ENCODE results near the gene TTLL4.

- TF ChIP-seq POLR2A (IDR thresholded peaks at IDR 0.05; ENCODE audit: low read depth, low read length) (no peak), POU2F2 (IDR thresholded peaks at IDR 0.05; ENCODE audit: low read depth, low read length) (no peak), POLR2AphosphoS5 (IDR thresholded peaks at IDR 0.05; ENCODE audit: low read depth, low read length) (no peak), PAX5 (IDR thresholded peaks at IDR 0.05; ENCODE audit: insufficient read depth, low read length, severe bottlenecking) (no peak), TAF1 (IDR thresholded peaks at IDR 0.05; ENCODE audit: low read depth, low read length) (no peak)
These were observed 78.1 kb downstream of the TTLL4 start for GRCh38 chr2:218788529-218789255.

All from GM12891 (cell line).